ENCODE results near the gene BAHCC1. TPM values are rescaled to one million over a fixed set of nuclear protein-coding genes. Genes with fewer than 3 reads are reported as not detected.

BAHCC1 gene
- total and polyA plus RNA-seq, 3 experiments from 2014 or later = not detected

DNA sequence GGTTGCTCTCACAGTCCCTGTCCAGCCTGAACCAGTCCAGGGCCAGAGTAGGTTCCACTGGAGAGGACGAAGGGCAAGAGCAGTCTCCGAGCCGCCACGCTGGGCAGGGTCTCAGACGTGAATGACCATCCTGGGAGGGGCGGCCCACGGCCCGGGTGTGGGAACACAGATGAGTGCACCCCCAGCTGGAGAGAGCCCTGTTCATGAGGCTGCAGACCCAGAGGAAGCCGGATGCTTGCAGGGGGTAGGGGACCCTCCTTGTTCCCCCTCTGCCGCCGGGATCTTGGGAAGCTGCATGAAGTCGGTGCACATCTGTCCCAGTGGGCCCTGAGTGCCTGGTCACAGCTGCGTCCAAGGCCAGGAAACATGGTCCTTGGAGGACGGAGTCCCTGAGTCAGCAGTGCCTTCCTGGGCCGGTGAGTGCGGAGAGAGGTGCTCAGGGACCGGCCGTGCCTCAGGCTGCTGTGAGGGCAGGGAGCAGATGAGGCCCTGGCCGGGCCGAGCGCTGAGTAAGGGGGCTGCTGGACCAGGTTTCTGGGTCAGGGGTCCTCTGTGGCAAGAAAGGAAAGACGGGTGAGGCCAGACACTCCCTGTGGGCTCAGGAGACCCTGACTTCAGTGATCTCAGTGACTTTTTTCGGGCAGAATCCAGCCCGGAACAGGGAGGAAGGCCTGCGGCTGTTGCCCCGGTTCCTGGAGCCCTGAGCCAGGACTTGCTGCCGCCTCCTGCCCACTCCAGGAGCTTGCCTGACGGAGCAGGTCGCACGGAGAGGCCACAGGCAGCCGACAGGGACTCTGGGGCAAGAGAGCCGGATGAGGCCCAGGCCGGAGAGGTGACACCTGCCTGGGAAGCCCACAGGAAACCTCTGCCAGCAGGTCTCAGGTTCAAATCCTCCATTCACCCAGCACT is 71.6 kb downstream of the BAHCC1 start:
- Mint-ChIP-seq H3K36me3 (no peaks in the 10 kb centered on the region), H3K4me1 (no peaks in the 10 kb centered on the region)
- H3K9me3 ChIP-seq (ENCODE audit: low read length) = no peaks in the 10 kb centered on the region

DNA sequence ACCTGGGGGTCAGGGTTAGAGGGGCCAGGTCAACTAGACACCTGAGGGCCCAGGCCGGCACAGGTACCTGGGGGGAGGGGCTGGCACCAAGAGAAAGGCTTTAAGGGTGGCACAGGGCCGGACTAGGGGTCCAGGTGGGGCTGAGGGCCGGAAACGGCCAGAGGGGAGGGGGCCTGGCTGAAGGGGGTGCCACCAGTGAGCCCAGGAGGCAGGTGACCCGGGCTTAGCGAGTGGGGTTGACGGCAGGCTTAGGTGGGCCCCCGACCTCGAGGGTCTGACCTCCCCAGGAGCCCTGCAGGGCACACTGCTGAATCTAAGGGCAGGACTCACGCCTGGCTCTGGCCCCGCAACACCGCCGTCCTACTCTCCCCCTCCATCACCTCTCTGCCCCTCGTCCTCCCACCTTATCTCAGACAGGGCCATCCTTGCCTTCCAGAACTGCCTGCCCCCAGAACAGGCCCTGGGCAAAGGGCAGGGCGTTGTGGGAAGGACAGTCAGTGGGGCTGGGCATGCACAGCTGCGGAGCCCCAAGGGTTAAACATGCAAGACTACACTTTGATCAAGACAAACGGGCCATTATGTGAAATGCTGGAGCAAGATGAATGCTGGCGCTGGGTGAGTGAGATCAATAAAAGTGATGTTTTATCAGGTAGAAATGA is 73.0 kb downstream of the BAHCC1 start:
- POLR2A ChIA-PET = no interaction called here

More for the DNA sequence above, 71.6 kb downstream of the BAHCC1 start:
- H3K4me3 Mint-ChIP-seq = no peak overlapping the region
- ChIA-PET POLR2A (no interaction called here), CTCF (no interaction called here)
- no peaks in the 10 kb centered on the region for H3K27me3 Mint-ChIP-seq
- Histone ChIP-seq H3K27me3 (ENCODE audit: insufficient read depth, low read length, poor library complexity, severe bottlenecking) (no peaks in the 10 kb centered on the region), H3K4me3 (ENCODE audit: low read length) (no peak overlapping the region), H3K27ac (ENCODE audit: low read depth, low read length) (no peak overlapping the region), H3K36me3 (ENCODE audit: insufficient read depth, low read length) (no peaks in the 10 kb centered on the region), H3K4me1 (ENCODE audit: insufficient read depth, low read length) (no peaks in the 10 kb centered on the region)
- H3K9me3 Mint-ChIP-seq = no peaks in the 10 kb centered on the region
- no peak for DNase-seq
- H3K27ac Mint-ChIP-seq = no peak overlapping the region

DNA sequence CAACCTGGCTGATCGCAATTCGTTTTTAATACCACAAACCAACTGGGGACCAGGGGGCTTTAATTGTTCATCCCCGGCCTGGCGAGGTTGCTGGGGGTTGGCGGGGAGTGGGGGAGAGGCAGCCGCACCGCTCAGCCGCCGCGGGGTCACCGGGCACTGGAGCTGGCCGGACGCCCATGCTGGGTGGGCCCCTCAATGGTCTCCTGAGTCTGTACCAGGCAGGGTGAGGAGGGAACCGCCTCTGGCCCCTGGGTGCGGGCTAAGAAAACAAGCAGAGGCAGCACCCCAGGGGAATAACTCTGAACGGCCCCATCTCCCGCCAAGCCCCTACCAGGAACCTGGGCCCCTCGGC is 73.5 kb downstream of the BAHCC1 start:
- Mint-ChIP-seq H3K4me1 (no peaks in the 10 kb centered on the region), H3K27ac (no peak overlapping the region), H3K36me3 (no peaks in the 10 kb centered on the region), H3K27me3 (no peaks in the 10 kb centered on the region), H3K4me3 (no peak overlapping the region), H3K9me3 (no peaks in the 10 kb centered on the region)
- Histone ChIP-seq H3K9me3 (ENCODE audit: low read length) (no peaks in the 10 kb centered on the region), H3K4me1 (ENCODE audit: insufficient read depth, low read length) (no peaks in the 10 kb centered on the region), H3K27me3 (ENCODE audit: insufficient read depth, low read length, poor library complexity, severe bottlenecking) (no peaks in the 10 kb centered on the region), H3K36me3 (ENCODE audit: insufficient read depth, low read length) (no peaks in the 10 kb centered on the region), H3K4me3 (ENCODE audit: low read length) (no peak overlapping the region), H3K27ac (ENCODE audit: low read depth, low read length) (no peak overlapping the region)
- DNase-seq = no peak
- POLR2A ChIA-PET = no interaction called here
- CTCF ChIA-PET = no interaction called here

More for the DNA sequence above, 73.0 kb downstream of the BAHCC1 start:
- no peaks in the 10 kb centered on the region for H3K4me1 ChIP-seq (ENCODE audit: insufficient read depth, low read length)
- no peak overlapping the region for H3K27ac ChIP-seq (ENCODE audit: low read depth, low read length)
- H3K36me3 ChIP-seq (ENCODE audit: insufficient read depth, low read length) = no peaks in the 10 kb centered on the region
- Mint-ChIP-seq H3K4me3 (no peak overlapping the region), H3K27ac (no peak overlapping the region), H3K9me3 (no peaks in the 10 kb centered on the region), H3K4me1 (no peaks in the 10 kb centered on the region), H3K36me3 (no peaks in the 10 kb centered on the region), H3K27me3 (no peaks in the 10 kb centered on the region)
- CTCF ChIA-PET = no interaction called here
- no peaks in the 10 kb centered on the region for H3K27me3 ChIP-seq (ENCODE audit: insufficient read depth, low read length, poor library complexity, severe bottlenecking)
- DNase-seq = no peak
- H3K9me3 ChIP-seq (ENCODE audit: low read length) = no peaks in the 10 kb centered on the region
- no peak overlapping the region for H3K4me3 ChIP-seq (ENCODE audit: low read length)

DNA sequence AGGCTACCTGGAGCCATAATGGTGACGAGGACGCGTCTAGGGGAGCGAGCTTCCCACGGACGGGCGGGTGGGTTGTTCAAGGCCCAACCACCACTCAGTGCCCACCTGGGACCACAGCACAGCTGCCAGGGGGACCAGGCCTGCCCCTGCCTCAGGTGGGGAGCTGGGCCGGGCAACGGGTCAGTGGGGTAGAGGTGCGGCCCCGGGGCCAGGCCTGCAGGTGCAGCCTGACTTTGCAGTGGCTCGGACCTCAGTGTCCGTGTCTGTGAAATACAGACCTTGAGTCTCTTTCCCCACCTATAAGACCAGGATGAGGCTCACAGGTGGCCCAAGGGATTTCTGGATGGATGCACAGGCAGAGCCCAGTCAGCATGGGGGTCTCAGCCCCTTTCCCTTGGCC is 74.0 kb downstream of the BAHCC1 start:
- ChIA-PET POLR2A (no interaction called here), CTCF (no interaction called here)
- Mint-ChIP-seq H3K27ac (no peak overlapping the region), H3K4me3 (no peak overlapping the region), H3K9me3 (no peaks in the 10 kb centered on the region), H3K27me3 (no peaks in the 10 kb centered on the region), H3K36me3 (no peaks in the 10 kb centered on the region), H3K4me1 (no peaks in the 10 kb centered on the region)
- Histone ChIP-seq H3K4me3 (ENCODE audit: low read length) (no peak overlapping the region), H3K36me3 (ENCODE audit: insufficient read depth, low read length) (no peaks in the 10 kb centered on the region), H3K9me3 (ENCODE audit: low read length) (no peaks in the 10 kb centered on the region), H3K4me1 (ENCODE audit: insufficient read depth, low read length) (no peaks in the 10 kb centered on the region), H3K27ac (ENCODE audit: low read depth, low read length) (no peak overlapping the region), H3K27me3 (ENCODE audit: insufficient read depth, low read length, poor library complexity, severe bottlenecking) (no peaks in the 10 kb centered on the region)
- DNase-seq = no peak

DNA sequence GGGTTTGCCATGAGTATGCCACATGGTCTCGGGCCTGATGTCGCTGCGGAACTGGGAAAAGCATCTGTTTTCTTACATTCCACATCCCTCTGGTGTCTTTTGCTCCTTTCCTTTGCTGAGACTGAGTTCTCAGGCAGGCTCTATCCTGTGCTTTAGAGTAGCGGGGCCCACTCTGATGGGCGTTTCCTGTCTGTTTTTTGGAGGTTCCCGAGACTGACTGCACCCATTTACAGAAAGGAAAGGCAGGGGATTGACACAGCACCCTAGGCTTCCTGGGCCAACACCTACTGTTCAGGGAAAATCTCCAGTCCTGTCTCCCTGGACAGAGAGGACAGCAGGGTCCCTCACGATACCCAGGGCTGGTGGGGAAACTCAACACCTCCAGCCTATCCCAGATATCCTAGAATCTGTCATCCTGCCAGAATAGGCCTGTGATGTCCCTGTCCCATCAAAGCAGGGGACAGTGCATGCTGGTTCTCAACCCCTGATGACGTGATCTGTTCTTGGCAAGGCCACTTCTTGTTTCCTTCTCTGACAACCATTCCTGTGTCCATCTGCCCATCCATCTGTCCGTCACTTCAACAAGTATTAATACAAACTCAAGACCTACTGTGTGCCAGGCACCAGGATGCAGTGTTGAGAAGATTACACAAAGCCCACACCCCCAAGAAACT is 75.2 kb downstream of the BAHCC1 start:
- H3K36me3 Mint-ChIP-seq = no peaks in the 10 kb centered on the region
- Histone ChIP-seq H3K4me3 (ENCODE audit: low read length) (no peak overlapping the region), H3K4me1 (ENCODE audit: insufficient read depth, low read length) (no peaks in the 10 kb centered on the region), H3K36me3 (ENCODE audit: insufficient read depth, low read length) (no peaks in the 10 kb centered on the region), H3K27me3 (ENCODE audit: insufficient read depth, low read length, poor library complexity, severe bottlenecking) (no peaks in the 10 kb centered on the region), H3K27ac (ENCODE audit: low read depth, low read length) (no peak overlapping the region), H3K9me3 (ENCODE audit: low read length) (no peaks in the 10 kb centered on the region)
- H3K4me3 Mint-ChIP-seq = no peak overlapping the region
- DNase-seq = no peak
- H3K27ac Mint-ChIP-seq = peak overlapping the region in 1 of 8 donors; percentile 58
- CTCF ChIA-PET = no interaction called here
- POLR2A ChIA-PET = no interaction called here
- no peaks in the 10 kb centered on the region for H3K27me3 Mint-ChIP-seq
- no peaks in the 10 kb centered on the region for H3K9me3 Mint-ChIP-seq
- H3K4me1 Mint-ChIP-seq = no peaks in the 10 kb centered on the region

DNA sequence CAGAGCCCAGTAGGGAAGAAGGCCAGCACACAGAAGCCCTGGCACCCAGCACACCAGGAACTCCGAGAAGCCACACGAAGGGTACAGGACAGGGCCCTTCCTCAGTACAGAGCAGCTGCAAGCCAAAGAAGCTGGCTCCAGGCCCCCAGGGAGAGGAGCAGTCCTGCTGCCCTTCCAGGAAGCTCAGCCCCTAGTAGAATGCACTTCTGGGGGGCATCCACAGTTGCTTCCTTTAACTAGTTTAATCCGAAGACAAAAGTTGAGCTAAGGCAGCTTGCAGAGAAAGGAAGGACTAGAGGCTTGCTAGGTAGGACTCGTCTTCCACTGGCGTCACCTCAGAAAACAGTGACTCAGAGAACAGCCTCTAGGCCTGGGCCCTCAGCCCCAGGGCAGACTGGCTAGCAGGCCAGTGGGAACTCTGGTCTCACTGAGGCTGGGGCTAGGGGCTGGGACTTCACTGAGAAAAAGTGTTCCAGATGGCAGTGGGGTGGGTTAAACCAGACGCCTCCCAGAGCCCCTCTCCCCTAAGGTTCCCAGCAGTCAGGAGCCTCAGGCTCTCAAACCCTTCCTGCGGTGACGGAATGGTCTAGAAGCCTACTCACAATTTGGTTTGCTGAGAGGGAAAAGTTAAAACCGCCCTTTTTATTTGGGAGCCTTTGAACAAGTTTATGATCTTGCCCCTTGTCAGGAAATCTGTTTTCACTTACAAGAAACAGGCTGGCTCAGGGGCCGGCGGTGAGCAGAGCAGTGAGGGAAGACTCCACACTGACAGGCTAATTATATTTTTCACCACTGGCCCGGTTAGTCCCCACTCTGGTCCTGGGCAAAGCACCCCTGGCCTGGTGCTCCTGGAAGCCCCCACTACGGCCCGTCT is 75.9 kb downstream of the BAHCC1 start:
- no peak overlapping the region for H3K4me3 Mint-ChIP-seq
- no peaks in the 10 kb centered on the region for H3K9me3 ChIP-seq (ENCODE audit: low read length)
- ChIA-PET POLR2A (no interaction called here), CTCF (no interaction called here)
- peaks cover 0 to 2% of the 10 kb centered on the region in 2 donors for H3K27me3 Mint-ChIP-seq
- H3K27ac Mint-ChIP-seq = peak overlapping the region in 1 of 8 donors; percentile 58
- no peaks in the 10 kb centered on the region for H3K4me1 ChIP-seq (ENCODE audit: insufficient read depth, low read length)
- no peaks in the 10 kb centered on the region for H3K4me1 Mint-ChIP-seq
- no peak overlapping the region for H3K4me3 ChIP-seq (ENCODE audit: low read length)
- H3K27me3 ChIP-seq (ENCODE audit: insufficient read depth, low read length, poor library complexity, severe bottlenecking) = no peaks in the 10 kb centered on the region
- no peak overlapping the region for H3K27ac ChIP-seq (ENCODE audit: low read depth, low read length)
- no peaks in the 10 kb centered on the region for H3K9me3 Mint-ChIP-seq
- H3K36me3 ChIP-seq (ENCODE audit: insufficient read depth, low read length) = no peaks in the 10 kb centered on the region
- H3K36me3 Mint-ChIP-seq = no peaks in the 10 kb centered on the region
- DNase-seq = no peak

DNA sequence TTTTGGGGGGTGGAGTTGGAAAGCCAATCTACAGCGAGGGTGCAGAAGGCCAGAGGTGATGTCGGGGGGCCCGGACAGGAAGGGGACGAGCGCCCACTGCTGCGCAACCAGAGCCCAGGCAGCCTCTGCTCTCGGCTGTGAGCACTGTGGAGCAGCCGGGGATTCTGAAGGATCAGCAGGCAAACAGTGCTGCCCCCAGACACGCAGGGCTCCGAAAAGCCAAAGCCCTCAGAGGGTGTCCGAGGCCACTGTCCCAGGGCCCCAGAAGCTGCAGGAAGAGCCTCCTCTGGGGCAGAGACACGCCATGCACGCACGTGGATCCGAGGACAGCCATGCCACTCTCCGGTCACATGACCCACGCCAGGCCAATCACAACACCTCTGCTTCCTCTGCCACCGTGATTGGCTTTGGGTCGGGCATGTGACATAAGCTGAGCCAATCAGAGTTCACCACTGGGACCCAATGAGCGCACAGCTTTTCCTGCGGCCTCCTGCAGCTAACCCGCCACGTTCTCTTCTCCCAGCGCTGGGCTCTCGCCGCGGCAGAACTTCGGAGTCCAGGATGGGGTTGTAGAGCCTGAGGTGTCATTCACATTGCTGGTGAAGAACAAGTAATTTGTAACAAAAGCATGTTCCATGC is 76.7 kb downstream of the BAHCC1 start:
- Histone ChIP-seq H3K4me1 (ENCODE audit: insufficient read depth, low read length) (no peaks in the 10 kb centered on the region), H3K27me3 (ENCODE audit: insufficient read depth, low read length, poor library complexity, severe bottlenecking) (no peaks in the 10 kb centered on the region), H3K27ac (ENCODE audit: low read depth, low read length) (no peak overlapping the region), H3K9me3 (ENCODE audit: low read length) (no peaks in the 10 kb centered on the region), H3K4me3 (ENCODE audit: low read length) (no peak overlapping the region), H3K36me3 (ENCODE audit: insufficient read depth, low read length) (no peaks in the 10 kb centered on the region)
- ChIA-PET CTCF (no interaction called here), POLR2A (no interaction called here)
- DNase-seq = peak in 1 of 5 donors; percentile 25
- Mint-ChIP-seq H3K4me3 (peak overlapping the region in 1 of 7 donors; percentile 13), H3K27me3 (peaks cover 2 to 5% of the 10 kb centered on the region in 2 donors), H3K9me3 (no peaks in the 10 kb centered on the region), H3K4me1 (no peaks in the 10 kb centered on the region), H3K36me3 (no peaks in the 10 kb centered on the region), H3K27ac (no peak overlapping the region)
